Activated CD8-positive, alpha-beta T cell treated with anti-CD3 and anti-CD28 coated beads, Interleukin-2, amount 10 ng/mL, durations not matched to agents 7 days and 5 days (primary cell): Measurements from ENCODE around the gene SUSD1. TPM values are rescaled to one million over a fixed set of nuclear protein-coding genes. Genes with fewer than 3 reads are reported as not detected.

Source experiments
- ATAC-seq: fragments of 150-1000 bp; cut with Tn5 transposase; one replicate; pipeline ENCODE4 v1.10.0; 2021; ENCODE audit warnings: moderate library complexity
- CTCF ChIA-PET: fragments of 350-600 bp; sonication (Branson Sonifier 250); formaldehyde crosslinking; loops from one replicate; lab custom pipeline; 2021; ENCODE audit warnings: antibody characterized with exemption; lab: Charles Lee
- POLR2A ChIA-PET: fragments of 350-600 bp; sonication (Branson Sonifier 250); formaldehyde crosslinking; loops from one replicate; lab custom pipeline; 2021; ENCODE audit warnings: antibody characterized with exemption; lab: Charles Lee
- DNase-seq: peaks from one replicate; pipeline ENCODE4 v3.0.0-alpha.2; 2020
- H3K27ac Mint-ChIP-seq: one replicate; pipeline ENCODE4 v1.8.0; 2021; ENCODE audit warnings: mild to moderate bottlenecking, mixed read lengths
- H3K27me3 Mint-ChIP-seq: one replicate; pipeline ENCODE4 v1.8.0; 2021; ENCODE audit warnings: low read depth, mixed read lengths
- H3K36me3 Mint-ChIP-seq: one replicate; pipeline ENCODE4 v1.8.0; 2021; ENCODE audit warnings: low read depth, mixed read lengths
- H3K4me1 Mint-ChIP-seq: one replicate; pipeline ENCODE4 v1.8.0; 2021; ENCODE audit warnings: low read depth, mixed read lengths
- H3K4me3 Mint-ChIP-seq: one replicate; pipeline ENCODE4 v1.8.0; 2021; ENCODE audit warnings: mild to moderate bottlenecking, mixed read lengths
- H3K9me3 Mint-ChIP-seq: one replicate; pipeline ENCODE4 v1.8.0; 2022; ENCODE audit warnings: mixed read lengths; ENCODE audit not compliant: insufficient read depth
- total RNA-seq, 2 experiments: library from RNA; stranded (reverse); gene quantifications; one replicate each; pipeline ENCODE4 v1.2.3, GENCODE V29; 2021

Gene SUSD1
- total RNA-seq, result 10 to 100 TPM; 15.2 to 17.9 TPM

DNA sequence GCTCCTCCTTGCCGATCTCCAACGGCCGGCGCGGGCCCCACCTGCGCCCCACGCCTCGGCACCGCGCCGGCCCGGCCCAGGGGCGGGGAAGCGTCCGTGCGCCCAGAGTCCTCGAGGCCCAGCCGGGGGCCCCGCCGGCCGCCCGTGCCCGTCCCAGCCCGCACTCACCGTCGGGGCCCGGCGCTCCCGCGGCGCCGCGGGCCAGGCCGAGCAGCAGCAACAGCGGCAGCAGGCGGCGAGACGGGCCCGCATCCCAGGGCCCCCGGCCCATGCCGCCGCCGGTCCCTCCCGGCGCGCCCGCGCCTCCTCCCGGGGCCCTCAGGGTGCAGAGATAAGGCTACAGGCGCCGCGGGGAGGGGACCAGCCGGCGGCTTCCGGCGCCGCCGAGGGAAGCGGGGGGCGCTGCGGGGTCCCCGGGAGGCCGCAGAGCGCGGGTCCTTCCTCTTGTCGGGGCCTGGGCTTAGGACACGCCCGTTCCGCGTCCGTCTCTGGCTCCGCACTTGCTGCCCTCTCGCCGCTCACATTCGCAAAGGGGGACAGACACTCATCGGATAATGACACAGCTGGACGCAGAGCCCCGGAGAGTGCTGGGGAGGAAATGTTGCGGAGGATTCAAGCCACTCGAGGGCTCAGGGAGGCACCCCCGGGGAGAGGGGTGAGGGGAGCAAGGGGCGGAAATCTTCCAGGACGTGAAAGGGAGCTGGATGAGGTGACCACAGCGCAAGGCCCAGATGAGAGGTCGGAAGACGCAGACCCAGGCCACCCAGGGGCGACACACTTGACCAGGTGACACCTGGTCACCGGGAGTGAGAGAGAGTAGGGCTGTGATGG is at the start of gene SUSD1:
TSS of gene SUSD1 (minus strand) at position 333 of the 831 bp plus-strand sequence. CDS start at position 271, 62 bp downstream.
- H3K9me3 Mint-ChIP-seq, result no peaks in the 10 kb centered on the region
- ChIA-PET CTCF (interaction anchor here (1.0 kb wide), 1 partner anchor 205 kb away, joined by 4 read pairs; the partner anchor contains the start of gene HSDL2), POLR2A (interaction anchor here (1.0 to 4.3 kb wide), 4 partner anchors 13 to 205 kb away, joined by 3 to 23 read pairs (median 4); partner anchors contain the start of genes HSDL2 and PTBP3)
- ATAC-seq (peak; percentile 59), DNase-seq (peak; percentile 47)
- H3K4me3 Mint-ChIP-seq, result peak within 1 kb of the TSS; percentile 87
- peaks cover 6% of the 10 kb centered on the region for H3K27me3 Mint-ChIP-seq
- H3K27ac Mint-ChIP-seq, result peak within 1 kb of the TSS; percentile 95
- peaks cover 72% of the 10 kb centered on the region for H3K4me1 Mint-ChIP-seq
- H3K36me3 Mint-ChIP-seq, result peaks cover 31% of the 10 kb centered on the region

DNA sequence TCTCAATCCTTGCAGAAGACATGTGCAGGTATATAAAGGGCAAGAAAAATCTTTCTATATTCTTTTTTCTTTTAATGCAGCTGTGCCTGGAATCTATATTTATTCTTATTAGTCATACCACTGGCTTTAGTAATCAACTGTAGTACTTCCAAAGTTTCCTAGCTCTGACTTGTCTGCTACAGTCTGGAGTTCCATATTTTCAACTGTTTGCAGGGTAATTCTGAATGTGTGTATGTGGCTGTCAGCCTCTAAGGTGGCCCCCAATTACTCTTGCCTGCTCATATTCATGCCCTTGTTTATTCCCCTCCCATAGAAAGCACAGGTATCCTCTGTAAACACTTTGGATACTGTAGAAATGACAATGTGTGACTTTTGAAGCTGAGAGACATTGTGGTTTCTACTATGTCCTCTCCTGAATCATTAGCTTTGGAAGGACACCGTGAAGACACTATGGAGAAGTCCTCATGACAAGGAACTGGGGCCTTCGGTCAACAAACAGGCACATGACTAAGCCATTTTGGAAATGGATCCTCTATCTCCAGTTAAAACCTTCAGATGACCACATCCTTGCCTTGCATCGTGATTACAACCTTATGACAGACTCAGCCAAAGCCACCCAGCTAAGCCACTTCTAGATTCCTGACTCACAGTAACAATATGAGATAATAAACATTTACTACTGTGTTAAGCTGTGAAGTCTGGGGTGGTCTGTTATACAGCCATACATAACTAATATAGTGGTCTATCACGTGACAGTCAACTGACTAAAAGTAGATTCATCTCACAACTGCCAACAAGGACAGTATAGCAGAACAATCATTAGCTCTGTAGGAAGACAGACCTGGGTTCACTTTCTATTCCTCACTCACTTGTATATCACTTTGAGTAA is 49.5 kb upstream of the SUSD1 start:
- peaks cover 61% of the 10 kb centered on the region for H3K36me3 Mint-ChIP-seq
- POLR2A ChIA-PET, result no interaction called here
- H3K9me3 Mint-ChIP-seq, result no peaks in the 10 kb centered on the region
- no peak overlapping the region for H3K27ac Mint-ChIP-seq
- no peaks in the 10 kb centered on the region for H3K27me3 Mint-ChIP-seq
- no peak overlapping the region for H3K4me3 Mint-ChIP-seq
- DNase-seq, result no peak
- no peak for ATAC-seq
- H3K4me1 Mint-ChIP-seq, result peaks cover 8% of the 10 kb centered on the region
- CTCF ChIA-PET, result interaction anchor here (1.0 kb wide), 1 partner anchor 11 kb away, joined by 3 read pairs; no protein-coding TSS in a partner anchor

- no peaks in the 10 kb centered on the region for H3K9me3 Mint-ChIP-seq
- no peaks in the 10 kb centered on the region for H3K27me3 Mint-ChIP-seq
- H3K4me3 Mint-ChIP-seq, result peak overlapping the region; percentile 62
- DNase-seq (peak; percentile 51), ATAC-seq (peak; percentile 89)
- peaks cover 20% of the 10 kb centered on the region for H3K4me1 Mint-ChIP-seq
- ChIA-PET POLR2A (interaction anchor here (0.8 to 2.0 kb wide), 4 partner anchors 45 to 161 kb away, joined by 3 to 7 read pairs (median 4); partner anchors contain the start of genes HSDL2 and PTBP3), CTCF (interaction anchor here (0.9 to 2.1 kb wide), 7 partner anchors 9 to 121 kb away, joined by 3 to 12 read pairs (median 5); partner anchors contain the start of gene PTBP3)
- peaks cover 59% of the 10 kb centered on the region for H3K36me3 Mint-ChIP-seq
- H3K27ac Mint-ChIP-seq, result peak overlapping the region; percentile 85
Measured at GRCh38 chr9:112218908-112219307, 43.8 kb upstream of the SUSD1 start.

GRCh38 chr9:112212926-112213325 is 37.8 kb upstream of the SUSD1 start:
- Mint-ChIP-seq H3K9me3 (peaks cover 9% of the 10 kb centered on the region), H3K4me3 (no peak overlapping the region), H3K27me3 (no peaks in the 10 kb centered on the region), H3K4me1 (peaks cover 3% of the 10 kb centered on the region), H3K36me3 (peaks cover 73% of the 10 kb centered on the region), H3K27ac (no peak overlapping the region)
- no peak for ATAC-seq
- no peak for DNase-seq
- ChIA-PET CTCF (no interaction called here), POLR2A (no interaction called here)

- H3K27ac Mint-ChIP-seq, result no peak overlapping the region
- peaks cover 18% of the 10 kb centered on the region for H3K9me3 Mint-ChIP-seq
- ChIA-PET POLR2A (no interaction called here), CTCF (interaction anchor here (2.1 kb wide), 1 partner anchor 13 kb away, joined by 4 read pairs; no protein-coding TSS in a partner anchor)
- H3K27me3 Mint-ChIP-seq, result no peaks in the 10 kb centered on the region
- no peak for ATAC-seq
- no peaks in the 10 kb centered on the region for H3K4me1 Mint-ChIP-seq
- peaks cover 78% of the 10 kb centered on the region for H3K36me3 Mint-ChIP-seq
- no peak for DNase-seq
- H3K4me3 Mint-ChIP-seq, result no peak overlapping the region
Measured at GRCh38 chr9:112207451-112207850, 32.4 kb upstream of the SUSD1 start.

GRCh38 chr9:112203536-112203935 is 28.4 kb upstream of the SUSD1 start:
- CTCF ChIA-PET, result no interaction called here
- Mint-ChIP-seq H3K36me3 (peaks cover 44% of the 10 kb centered on the region), H3K4me3 (no peak overlapping the region), H3K4me1 (no peaks in the 10 kb centered on the region), H3K9me3 (peaks cover 15% of the 10 kb centered on the region), H3K27ac (no peak overlapping the region), H3K27me3 (no peaks in the 10 kb centered on the region)
- no peak for ATAC-seq
- POLR2A ChIA-PET, result no interaction called here
- no peak for DNase-seq

DNA sequence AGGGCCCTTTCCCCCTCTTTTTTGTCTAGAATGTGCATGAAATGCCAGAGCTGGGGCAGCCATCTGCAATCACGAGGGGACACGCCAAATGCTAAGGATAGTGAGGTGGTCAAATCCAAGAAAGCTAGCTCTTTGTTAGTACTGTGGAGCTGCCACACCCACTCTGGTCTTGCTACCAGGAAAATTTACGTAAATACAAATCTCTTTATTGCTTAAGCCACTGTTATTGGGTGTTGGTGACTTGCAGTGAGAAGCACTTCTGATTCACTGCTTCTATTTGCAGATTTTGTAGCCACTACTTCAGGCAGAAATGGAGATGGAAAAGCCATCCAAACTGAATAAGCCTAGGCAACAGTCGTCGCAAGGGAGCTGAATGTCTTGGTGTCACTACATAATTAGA is 25.6 kb upstream of the SUSD1 start:
- no peaks in the 10 kb centered on the region for H3K27me3 Mint-ChIP-seq
- no peak overlapping the region for H3K4me3 Mint-ChIP-seq
- no peak for DNase-seq
- H3K27ac Mint-ChIP-seq, result no peak overlapping the region
- POLR2A ChIA-PET, result interaction anchor here (1.0 kb wide), 1 partner anchor 133 kb away, joined by 3 read pairs; the partner anchor contains the start of gene PTBP3
- H3K4me1 Mint-ChIP-seq, result peaks cover 3% of the 10 kb centered on the region
- CTCF ChIA-PET, result interaction anchor here (1.5 kb wide), 1 partner anchor 133 kb away, joined by 3 read pairs; the partner anchor contains the start of gene PTBP3
- no peak for ATAC-seq
- H3K36me3 Mint-ChIP-seq, result peaks cover 22% of the 10 kb centered on the region
- H3K9me3 Mint-ChIP-seq, result no peaks in the 10 kb centered on the region

- ATAC-seq (no peak), DNase-seq (no peak)
- ChIA-PET CTCF (no interaction called here), POLR2A (interaction anchor here (0.6 kb wide), 1 partner anchor 34 kb away, joined by 3 read pairs; no protein-coding TSS in a partner anchor)
- H3K9me3 Mint-ChIP-seq, result no peaks in the 10 kb centered on the region
- peaks cover 3% of the 10 kb centered on the region for H3K4me1 Mint-ChIP-seq
- no peaks in the 10 kb centered on the region for H3K27me3 Mint-ChIP-seq
- H3K27ac Mint-ChIP-seq, result no peak overlapping the region
- no peak overlapping the region for H3K4me3 Mint-ChIP-seq
- peaks cover 7% of the 10 kb centered on the region for H3K36me3 Mint-ChIP-seq
Measured at GRCh38 chr9:112198646-112199045, 23.5 kb upstream of the SUSD1 start.

DNA sequence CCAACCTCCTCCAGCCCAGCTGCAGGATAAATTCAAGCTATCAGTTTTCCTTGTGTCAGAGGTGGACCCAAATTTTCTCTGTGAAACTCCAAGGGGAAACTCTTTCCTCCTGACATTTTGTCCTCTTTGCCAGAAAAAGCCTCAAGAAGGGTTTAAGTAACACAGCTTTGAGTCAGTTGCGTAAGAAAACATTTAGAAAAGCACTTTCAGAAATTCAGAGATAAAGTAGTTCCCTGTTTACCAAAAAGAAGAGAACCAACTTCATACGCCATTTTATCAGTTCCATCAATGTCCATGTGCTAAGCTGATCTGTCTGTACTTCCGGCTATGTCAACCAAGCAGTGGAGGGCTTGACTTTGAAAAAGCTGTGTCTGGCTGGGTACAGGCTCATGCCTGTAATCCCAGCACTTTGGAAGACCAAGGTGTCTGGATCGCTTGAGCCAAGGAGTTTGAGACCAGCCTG is 19.9 kb upstream of the SUSD1 start:
- DNase-seq (no peak), ATAC-seq (no peak)
- CTCF ChIA-PET, result interaction anchor here (1.0 to 1.5 kb wide), 2 partner anchors 12 to 18 kb away, joined by 3 to 4 read pairs; no protein-coding TSS in a partner anchor
- Mint-ChIP-seq H3K4me3 (no peak overlapping the region), H3K9me3 (no peaks in the 10 kb centered on the region), H3K27ac (no peak overlapping the region), H3K4me1 (peaks cover 3% of the 10 kb centered on the region), H3K27me3 (no peaks in the 10 kb centered on the region), H3K36me3 (peaks cover 5% of the 10 kb centered on the region)
- POLR2A ChIA-PET, result no interaction called here

GRCh38 chr9:112193572-112194288 is 18.6 kb upstream of the SUSD1 start:
- DNase-seq, result no peak
- H3K27ac Mint-ChIP-seq, result no peak overlapping the region
- no peaks in the 10 kb centered on the region for H3K9me3 Mint-ChIP-seq
- POLR2A ChIA-PET, result no interaction called here
- no peak for ATAC-seq
- no peak overlapping the region for H3K4me3 Mint-ChIP-seq
- H3K4me1 Mint-ChIP-seq, result peaks cover 3% of the 10 kb centered on the region
- peaks cover 6% of the 10 kb centered on the region for H3K36me3 Mint-ChIP-seq
- no peaks in the 10 kb centered on the region for H3K27me3 Mint-ChIP-seq
- CTCF ChIA-PET, result interaction anchor here (1.0 to 1.5 kb wide), 2 partner anchors 14 to 17 kb away, joined by 3 to 4 read pairs; no protein-coding TSS in a partner anchor
